KOPT-K1 (cell line): ENCODE results near the gene LIX1L.
A peak's percentile ranks its signal among the peaks of the same experiment; 100 is the strongest.

Source experiments
- H3K27ac ChIP-seq: fragments of 200-600 bp; sonication (generic); 2 replicates; pipeline ENCODE4 v1.5.1; 2016; ENCODE audit warnings: antibody characterized with exemption, mild to moderate bottlenecking, low read depth, low read length; ENCODE audit not compliant: poor library complexity, severe bottlenecking
- H3K36me3 ChIP-seq: fragments of 200-600 bp; sonication (generic); 2 replicates; pipeline ENCODE4 v1.5.1; 2017; ENCODE audit warnings: antibody characterized with exemption, mild to moderate bottlenecking, low read length, moderate library complexity; ENCODE audit not compliant: insufficient read depth
- H3K9me3 ChIP-seq: fragments of 200-600 bp; sonication (generic); 2 replicates; pipeline ENCODE4 v1.5.1; 2017; ENCODE audit warnings: antibody characterized with exemption, low read length, mild to moderate bottlenecking; ENCODE audit not compliant: insufficient read depth, poor library complexity, severe bottlenecking

LIX1L gene

DNA sequence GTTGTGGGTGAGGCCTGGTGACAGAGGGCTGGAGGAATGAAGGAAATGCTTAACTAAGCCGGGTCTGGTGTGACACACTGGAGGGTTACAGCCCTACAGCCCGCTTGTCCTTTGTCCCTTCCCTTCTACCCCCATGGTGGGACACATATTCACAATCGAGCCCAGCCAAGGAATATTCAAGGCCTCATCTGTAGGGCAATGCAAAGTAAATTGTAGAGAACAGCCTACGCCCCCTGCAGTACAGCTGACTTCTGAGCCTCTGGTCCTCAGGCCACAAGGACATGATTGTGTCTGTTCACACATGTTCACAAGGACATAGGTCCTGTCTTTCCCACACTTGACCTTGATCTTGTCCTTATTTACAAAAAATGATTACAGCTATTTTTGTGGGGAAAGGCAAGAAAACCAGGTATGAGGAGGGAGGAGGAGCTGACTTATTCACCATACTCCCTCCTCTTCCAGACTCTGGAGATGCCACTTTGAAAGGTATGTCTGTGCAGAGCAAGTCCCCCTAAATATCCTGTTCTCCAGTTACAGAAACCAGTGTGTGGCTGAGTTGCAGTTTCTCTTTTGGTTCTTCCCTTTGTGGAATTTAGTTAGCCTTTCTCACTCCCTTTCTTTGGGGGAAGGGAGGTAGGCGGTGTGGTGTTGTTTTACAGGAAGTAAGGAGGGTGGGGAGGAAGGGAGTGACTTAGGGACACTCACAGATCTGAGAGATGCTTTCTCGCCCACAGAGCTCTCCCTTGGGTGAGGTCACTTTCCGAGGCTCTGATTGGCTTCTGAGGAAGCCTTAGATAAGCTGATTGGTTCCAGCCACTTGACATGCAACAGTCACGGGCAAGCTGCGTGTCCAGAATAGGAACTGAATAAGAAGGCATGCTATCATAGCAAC lies 21.3 kb upstream of the LIX1L start:
- Histone ChIP-seq H3K36me3 (no peaks in the 10 kb centered on the region), H3K27ac (peak overlapping the region; percentile 72)

DNA sequence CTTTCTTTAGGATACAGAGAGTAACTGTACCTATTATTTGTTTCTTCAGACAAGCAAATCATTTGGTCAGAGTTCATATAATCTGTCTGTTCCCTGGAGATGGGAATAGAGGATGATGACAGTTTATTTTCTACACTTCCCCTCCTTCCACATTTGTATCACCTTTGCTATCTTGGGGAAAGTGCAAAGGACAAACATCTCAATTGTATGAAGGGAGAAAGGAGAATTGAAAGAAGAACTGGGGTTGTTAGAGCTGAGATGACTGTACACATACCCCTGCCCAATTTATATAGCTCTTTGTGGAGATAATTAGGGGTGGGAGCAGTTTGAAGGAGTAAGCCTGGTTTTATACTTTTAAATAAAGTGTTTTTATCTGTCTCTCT lies 20.6 kb upstream of the LIX1L start:
- peak overlapping the region; percentile 72 for H3K27ac ChIP-seq
- H3K9me3 ChIP-seq = no peaks in the 10 kb centered on the region

More for the DNA sequence above, 21.3 kb upstream of the LIX1L start:
- H3K9me3 ChIP-seq = no peaks in the 10 kb centered on the region

DNA sequence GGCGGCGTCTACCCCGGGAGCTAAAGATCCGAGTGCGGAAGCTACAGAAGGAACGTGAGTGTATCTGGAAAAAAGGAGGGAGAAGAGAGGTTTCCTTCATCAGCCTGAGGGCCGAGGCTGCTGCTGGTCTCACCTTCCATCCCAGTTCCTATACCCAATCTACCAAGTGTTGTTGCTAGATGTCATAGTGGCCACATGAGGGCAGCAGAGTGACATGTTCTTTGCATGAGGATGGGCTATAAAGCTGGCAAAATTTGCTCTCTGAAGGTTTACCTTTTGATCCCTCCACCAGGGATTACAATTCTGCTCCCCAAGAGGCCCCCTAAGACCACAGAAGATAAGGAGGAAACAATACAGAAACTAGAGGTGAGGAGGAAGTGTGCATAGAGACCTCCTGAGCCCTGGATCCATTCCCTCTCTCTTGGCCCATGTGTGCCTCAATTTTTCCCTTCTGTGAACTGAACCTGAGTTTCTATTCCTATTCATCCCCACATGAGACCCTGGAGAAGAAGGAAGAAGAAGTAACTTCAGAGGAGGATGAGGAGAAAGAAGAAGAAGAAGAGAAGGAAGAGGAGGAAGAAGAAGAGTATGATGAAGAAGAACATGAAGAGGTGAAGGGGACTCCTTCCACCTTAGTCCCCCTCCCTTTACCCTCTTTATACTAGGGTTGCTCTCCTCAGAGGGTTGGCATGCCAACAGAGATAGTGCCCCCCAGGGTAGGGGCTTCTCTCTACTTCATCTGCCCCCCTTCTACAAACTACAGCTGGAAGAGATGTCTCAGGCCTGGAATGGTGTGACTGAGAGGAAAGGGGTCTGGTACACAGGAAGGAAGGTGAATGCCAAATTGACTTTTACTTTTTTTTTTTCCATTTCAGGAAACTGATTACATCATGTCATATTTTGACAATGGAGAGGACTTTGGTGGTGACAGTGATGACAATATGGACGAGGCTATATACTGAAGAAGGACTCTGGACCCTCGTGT lies 20.0 kb upstream of the LIX1L start:
- H3K27ac ChIP-seq = peak overlapping the region; percentile 72
- no peaks in the 10 kb centered on the region for H3K36me3 ChIP-seq
- H3K9me3 ChIP-seq = no peaks in the 10 kb centered on the region

More for the DNA sequence above, 20.6 kb upstream of the LIX1L start:
- no peaks in the 10 kb centered on the region for H3K36me3 ChIP-seq

DNA sequence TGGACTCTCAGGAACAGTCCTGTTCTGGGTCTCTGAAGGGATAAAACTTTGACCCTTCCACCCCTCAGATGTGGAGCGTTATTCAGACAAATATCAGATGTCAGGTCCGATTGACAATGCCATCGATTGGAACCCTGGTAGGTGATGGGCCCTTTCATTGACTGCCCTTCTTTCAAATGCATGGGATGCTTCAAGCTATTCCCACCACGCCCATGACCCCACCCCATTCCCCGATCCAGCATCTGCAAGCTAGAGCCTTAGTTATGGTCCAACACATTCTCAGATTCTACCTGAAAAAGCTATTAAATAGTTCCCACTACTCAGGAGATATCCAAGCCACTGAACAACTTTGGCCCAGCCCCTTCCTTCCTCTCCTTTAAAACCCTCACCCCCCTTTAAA lies 19.2 kb upstream of the LIX1L start:
- Histone ChIP-seq H3K27ac (peak overlapping the region; percentile 72), H3K9me3 (no peaks in the 10 kb centered on the region)

DNA sequence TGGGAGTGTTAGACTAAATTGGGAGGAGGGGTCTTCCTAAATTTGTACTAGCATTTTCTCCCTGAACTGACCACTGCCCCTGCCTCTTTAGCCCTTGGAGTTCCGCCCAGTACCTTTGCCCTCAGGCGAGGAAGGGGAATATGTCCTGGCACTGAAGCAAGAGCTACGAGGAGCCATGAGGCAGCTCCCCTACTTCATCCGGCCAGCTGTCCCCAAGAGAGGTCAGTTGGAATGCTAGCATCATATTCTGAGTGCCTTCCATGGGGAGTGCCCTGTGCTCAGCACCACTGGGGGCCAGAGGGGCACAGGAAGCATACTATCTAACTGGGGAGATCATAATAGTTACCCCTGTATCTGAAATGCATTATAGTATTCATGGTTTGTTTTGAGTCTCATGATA lies 17.4 kb upstream of the LIX1L start:
- Histone ChIP-seq H3K9me3 (no peaks in the 10 kb centered on the region), H3K36me3 (no peaks in the 10 kb centered on the region), H3K27ac (no peak overlapping the region)

More for the DNA sequence above, 19.2 kb upstream of the LIX1L start:
- H3K36me3 ChIP-seq = no peaks in the 10 kb centered on the region

DNA sequence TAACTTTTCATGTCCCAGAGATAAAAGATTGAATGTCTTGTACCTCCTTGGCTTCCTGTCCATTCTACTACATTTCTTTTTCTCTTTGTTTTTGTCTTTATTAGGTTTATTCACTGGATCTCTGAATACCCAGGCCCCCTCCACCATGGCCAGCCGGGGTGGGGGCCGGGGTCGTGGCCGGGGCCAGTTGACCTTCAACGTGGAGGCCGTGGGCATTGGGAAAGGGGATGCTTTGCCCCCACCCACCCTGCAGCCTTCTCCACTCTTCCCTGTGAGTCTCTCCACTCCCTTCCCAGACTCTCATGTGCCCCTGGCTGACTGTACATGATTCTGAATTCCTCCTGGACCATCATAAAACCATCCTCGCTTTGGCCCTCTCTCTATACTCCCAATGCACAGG lies 16.9 kb upstream of the LIX1L start:
- Histone ChIP-seq H3K9me3 (no peaks in the 10 kb centered on the region), H3K36me3 (no peaks in the 10 kb centered on the region), H3K27ac (no peak overlapping the region)

DNA sequence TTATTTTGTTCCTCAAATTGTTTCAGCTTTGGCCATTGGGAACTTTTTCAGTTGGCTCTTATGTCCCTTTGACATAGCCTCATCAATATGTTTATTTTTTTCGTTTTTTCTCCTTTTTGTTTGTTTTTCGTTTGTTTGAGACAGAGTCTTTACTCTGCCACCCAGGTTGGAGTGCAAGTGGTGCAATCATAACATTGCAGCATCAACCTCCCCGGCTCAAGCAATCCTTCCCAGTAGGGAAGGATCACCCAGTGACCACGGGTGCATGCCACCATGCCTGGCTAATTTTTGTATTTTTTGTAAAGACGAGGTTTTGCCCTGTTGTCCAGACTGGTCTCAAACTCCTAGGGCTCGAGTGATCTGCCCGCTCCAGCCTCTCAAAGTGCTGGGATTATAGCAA lies 14.8 kb upstream of the LIX1L start:
- peaks cover 3% of the 10 kb centered on the region for H3K9me3 ChIP-seq
- no peaks in the 10 kb centered on the region for H3K36me3 ChIP-seq
- no peak overlapping the region for H3K27ac ChIP-seq

DNA sequence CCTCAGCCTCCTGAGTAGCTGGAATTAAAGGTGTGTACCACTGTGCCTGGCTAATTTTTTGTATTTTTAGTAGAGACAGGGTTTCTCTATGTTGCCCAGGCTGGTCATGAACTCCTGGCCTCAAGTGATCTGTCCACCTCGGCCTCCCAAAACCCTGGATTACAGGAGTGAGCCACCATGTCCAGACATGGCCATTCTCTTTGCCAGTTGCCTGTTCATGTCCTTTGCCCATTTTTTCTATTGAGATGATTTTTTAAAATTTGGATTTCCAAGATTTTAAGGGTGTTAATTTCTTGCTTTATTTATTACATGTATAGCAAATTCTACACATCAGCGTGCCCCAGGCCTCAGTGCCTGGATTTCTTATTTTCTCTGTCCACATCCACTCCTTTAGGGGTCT lies 9.5 kb upstream of the LIX1L start:
- peaks cover 12% of the 10 kb centered on the region for H3K9me3 ChIP-seq
- no peaks in the 10 kb centered on the region for H3K36me3 ChIP-seq
- no peak overlapping the region for H3K27ac ChIP-seq

DNA sequence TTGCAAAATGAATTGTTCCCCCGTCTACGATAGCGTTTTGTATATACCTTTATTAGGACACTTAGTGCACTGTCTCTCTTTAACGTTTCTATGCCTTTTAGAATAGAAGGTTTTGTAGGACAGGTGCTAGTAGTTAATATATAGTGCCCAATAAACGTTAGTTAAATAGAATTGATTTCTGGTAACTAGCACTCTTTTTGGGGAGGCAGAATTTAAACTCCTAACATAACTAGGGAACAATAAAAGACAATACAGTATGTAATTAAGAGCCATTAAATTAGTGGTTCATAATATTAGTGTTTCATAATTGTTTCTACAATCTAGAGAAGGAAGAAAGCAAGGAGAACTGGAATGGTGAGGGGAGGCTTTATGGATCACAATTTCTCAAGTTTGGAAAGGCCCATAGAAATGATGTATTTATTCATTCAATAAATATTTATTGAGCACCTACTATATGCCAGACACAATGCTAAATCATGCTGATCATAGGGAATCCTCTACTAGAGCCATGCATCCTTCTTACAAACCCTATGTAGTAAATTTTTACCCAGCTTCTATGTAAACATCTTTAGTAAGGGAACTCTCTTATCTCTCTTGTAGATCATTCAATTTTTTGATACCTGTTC lies 7.4 kb upstream of the LIX1L start:
- Histone ChIP-seq H3K36me3 (no peaks in the 10 kb centered on the region), H3K27ac (peak overlapping the region; percentile 65), H3K9me3 (peaks cover 12% of the 10 kb centered on the region)

DNA sequence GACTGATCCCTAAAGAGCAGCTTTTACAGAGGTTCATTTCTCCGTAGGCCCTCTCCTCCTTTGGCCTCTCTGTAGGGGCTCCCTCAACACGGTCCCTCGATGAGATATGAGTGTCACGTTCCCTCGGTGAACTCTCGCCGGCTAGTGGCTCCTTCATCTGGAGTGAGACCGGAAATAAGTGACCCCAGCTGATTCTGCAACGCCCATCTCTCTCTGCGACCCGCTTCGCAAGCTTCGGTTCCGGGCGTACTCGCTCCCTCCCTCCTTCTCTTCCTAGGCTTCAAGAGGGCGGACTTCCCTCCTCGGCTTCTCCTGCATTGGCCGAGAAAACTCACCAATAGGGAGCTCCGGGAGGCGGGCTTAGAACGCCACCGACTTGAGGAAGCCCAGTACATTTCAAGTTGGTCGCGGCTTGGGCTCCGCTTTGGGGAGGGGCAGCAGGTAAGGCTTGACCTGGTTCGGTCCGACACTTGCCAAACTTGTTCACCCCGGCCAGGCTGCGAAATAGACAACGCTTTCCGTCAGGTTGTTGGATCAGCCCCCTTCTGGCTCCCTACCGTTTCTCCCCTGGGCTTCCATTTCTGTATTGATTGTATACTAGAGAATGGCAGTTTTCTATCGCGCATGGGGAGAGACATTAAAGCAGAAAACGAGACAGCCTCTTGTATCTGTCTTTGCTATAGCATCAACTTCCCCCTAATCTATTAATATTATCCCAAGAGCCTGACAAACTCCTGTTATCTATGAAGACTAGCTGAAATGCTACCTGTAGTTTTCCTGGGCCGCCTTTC lies 6.7 kb upstream of the LIX1L start, which contains the start of the genes ANKRD34A and POLR3GL:
TSS of gene ANKRD34A (minus strand) at position 248 of the 791 bp plus-strand sequence. CDS start 2,816 bp downstream, outside the sequence.
TSS of gene POLR3GL (plus strand) at position 363 of the 791 bp plus-strand sequence. CDS start 10,176 bp downstream, outside the sequence.
- Histone ChIP-seq H3K9me3 (peaks cover 12% of the 10 kb centered on the region), H3K36me3 (no peaks in the 10 kb centered on the region), H3K27ac (peak within 1 kb of the TSS; percentile 65)

DNA sequence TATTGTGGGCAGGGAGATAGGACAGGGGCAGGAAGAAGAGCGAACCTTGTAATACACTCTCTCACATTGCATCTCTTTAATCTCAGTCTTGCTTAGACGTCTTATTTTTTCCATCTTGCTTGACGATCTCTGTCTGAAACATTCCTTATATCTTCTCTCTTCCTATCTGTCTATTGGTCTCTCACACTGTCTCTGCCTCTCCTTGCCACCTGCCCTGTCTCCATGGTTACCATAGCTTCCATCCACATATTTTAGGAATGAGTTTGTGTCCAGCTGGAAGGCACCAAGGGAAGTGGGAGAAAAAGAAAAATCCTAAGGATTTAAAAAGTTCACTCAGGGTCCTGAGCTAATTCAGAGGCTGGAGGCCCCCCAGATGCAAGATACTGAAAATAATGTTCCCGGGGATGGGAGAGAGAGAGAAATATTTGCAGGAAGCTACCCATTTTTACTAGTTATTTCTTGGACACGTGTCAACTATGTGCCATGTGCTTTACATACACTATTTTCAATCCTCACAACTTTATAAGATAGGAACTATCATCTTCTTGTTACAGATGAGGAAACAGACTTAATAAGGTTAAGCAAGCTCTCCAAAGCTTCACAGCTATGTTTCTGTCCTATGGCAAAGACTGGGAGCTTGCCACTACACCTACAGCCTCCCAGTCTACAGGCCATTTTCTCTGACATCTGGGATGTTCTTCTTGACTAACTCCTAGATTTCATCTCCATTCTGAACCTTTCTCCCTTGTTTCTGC lies 5.6 kb upstream of the LIX1L start:
- H3K36me3 ChIP-seq = no peaks in the 10 kb centered on the region
- peak overlapping the region; percentile 65 for H3K27ac ChIP-seq
- peaks cover 12% of the 10 kb centered on the region for H3K9me3 ChIP-seq

DNA sequence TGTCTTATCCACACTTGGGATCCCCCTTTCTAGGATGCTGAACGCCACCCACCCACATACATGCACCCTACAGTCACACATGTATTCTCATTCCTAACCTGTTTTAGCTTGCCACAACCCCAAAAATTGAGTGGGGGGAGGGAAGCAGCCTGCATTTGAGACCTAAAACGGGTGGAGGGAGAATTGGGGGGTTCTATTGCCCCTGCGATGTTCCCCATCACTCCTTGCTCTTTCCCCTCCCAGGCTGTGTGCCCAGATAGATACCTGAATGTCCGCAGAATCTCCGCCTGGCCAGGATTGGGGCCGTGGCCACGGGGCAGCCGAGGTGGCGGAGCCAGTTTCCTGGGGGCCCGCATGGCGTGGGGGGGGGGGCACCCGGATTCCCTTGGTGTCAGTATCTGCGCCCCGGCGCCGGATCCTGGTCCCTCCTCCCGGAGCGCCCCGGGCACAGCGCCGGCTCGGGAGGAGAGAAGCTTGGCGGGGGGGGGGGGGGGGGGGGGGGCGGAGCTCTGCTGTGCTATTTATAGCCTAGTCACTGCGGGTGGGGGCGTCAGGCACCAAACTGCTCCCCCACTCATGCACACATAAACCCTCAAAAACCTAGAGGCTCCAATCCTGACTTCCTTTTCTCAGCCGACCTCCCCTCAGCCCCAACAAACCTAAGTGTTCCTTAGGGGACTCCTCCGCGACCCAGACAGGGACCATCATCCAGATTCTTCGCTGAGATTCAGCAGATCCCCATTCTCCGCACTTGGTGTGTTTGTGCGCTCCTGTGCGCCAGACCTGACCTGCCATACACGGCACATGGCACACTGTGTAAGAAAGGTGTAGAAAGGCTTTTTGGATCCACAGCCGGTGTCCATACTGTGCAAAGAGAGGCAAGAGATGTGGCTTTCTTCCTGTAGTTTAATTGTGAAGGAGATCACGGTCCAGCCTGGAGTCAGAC lies 4.6 kb upstream of the LIX1L start:
- H3K27ac ChIP-seq = no peak overlapping the region
- H3K9me3 ChIP-seq = peaks cover 8% of the 10 kb centered on the region
- no peaks in the 10 kb centered on the region for H3K36me3 ChIP-seq
